Parathyroid adenoma (tissue), 2 donors: ENCODE results near the gene RAD51AP1.

Experiments
- H2AFZ ChIP-seq: fragments of 300-600 bp; sonication (generic); one replicate; pipeline ENCODE4 v1.7.0; 2017; ENCODE audit warnings: antibody characterized with exemption, mild to moderate bottlenecking
- H3K27ac ChIP-seq: fragments of 300-600 bp; sonication (generic); one replicate; pipeline ENCODE4 v1.7.0; 2017
- H3K27me3 ChIP-seq: fragments of 300-600 bp; sonication (generic); one replicate; pipeline ENCODE4 v1.7.0; 2017; ENCODE audit warnings: low read length; ENCODE audit not compliant: control insufficient read depth, insufficient read depth
- H3K36me3 ChIP-seq: fragments of 300-600 bp; sonication (generic); one replicate; pipeline ENCODE4 v1.7.0; 2017; ENCODE audit warnings: low read length; ENCODE audit not compliant: control insufficient read depth, insufficient read depth
- H3K4me1 ChIP-seq: fragments of 300-600 bp; sonication (generic); one replicate; pipeline ENCODE4 v1.7.0; 2017; ENCODE audit warnings: control low read depth
- H3K4me2 ChIP-seq: fragments of 300-600 bp; sonication (generic); one replicate; pipeline ENCODE4 v1.7.0; 2017; ENCODE audit warnings: low read length
- H3K4me3 ChIP-seq: fragments of 300-600 bp; sonication (generic); one replicate; pipeline ENCODE4 v1.7.0; 2017; ENCODE audit warnings: low read depth, low read length
- H3K79me2 ChIP-seq: fragments of 300-600 bp; sonication (generic); one replicate; pipeline ENCODE4 v1.7.0; 2017; ENCODE audit warnings: control low read depth
- H3K9ac ChIP-seq: fragments of 300-600 bp; sonication (generic); one replicate; pipeline ENCODE4 v1.7.0; 2017; ENCODE audit warnings: mild to moderate bottlenecking
- H3K9me3 ChIP-seq: fragments of 300-600 bp; sonication (generic); one replicate; pipeline ENCODE4 v1.7.0; 2017; ENCODE audit warnings: low read length; ENCODE audit not compliant: control insufficient read depth
- TF ChIP-seq, protein P1 (sequence below): fragments of 300-600 bp; sonication (generic); IDR thresholded peaks from one replicate; pipeline ENCODE4 v1.7.0; 2017; ENCODE audit warnings: antibody characterized with exemption, mild to moderate bottlenecking
- donor health status: primary hyperparathyroidism.

RAD51AP1 gene, protein sequence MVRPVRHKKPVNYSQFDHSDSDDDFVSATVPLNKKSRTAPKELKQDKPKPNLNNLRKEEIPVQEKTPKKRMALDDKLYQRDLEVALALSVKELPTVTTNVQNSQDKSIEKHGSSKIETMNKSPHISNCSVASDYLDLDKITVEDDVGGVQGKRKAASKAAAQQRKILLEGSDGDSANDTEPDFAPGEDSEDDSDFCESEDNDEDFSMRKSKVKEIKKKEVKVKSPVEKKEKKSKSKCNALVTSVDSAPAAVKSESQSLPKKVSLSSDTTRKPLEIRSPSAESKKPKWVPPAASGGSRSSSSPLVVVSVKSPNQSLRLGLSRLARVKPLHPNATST

DNA sequence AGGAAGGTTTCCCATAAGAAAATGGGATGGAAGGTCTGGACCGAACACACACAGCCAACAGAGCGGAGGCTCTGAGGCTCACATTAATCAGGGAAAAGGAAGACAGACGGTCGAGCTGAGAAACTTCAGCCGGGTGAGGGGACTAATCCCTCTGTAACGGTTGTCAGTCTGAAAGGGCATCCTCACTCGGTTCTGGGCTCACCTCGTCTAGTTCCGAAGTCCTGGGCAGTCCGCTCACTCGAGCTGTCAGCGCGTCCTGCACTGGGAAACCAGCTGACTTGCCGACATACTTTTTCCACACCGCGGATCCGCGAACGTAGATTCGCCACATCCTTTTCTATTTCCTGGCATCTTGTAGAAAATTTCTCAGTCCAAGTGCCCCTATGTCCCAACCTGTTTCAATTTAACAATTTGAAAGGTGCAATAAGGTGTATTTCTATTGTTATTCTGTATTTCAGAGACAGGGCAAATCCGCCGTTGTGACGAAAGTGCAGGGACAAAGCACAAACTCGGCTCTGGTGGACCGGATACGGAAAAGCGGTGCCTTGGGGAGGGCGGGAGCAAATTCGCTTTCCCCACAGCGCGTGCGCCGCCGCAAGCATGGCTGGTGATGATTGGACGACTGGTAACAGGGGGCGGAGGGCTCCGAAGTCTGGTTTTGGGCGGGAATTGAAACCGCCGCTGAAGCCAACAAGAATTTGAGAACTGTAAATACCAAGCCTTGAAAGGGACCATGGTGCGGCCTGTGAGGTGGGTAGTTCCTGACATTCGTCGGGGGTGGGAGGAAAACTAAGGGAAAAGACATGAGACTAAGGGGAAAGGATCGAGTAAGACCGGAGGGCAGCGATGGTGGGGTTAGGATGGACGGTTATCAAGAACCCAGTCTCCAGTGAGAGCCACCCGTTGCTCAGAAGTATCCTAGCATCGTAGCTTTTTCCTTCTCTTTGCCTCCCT, at the start of gene RAD51AP1:
Gene RAD51AP1 (plus strand): TSS at position 684 of the 954 bp plus-strand sequence. CDS start 50 bp downstream, at position 734.
- TF ChIP-seq, protein P1, sequence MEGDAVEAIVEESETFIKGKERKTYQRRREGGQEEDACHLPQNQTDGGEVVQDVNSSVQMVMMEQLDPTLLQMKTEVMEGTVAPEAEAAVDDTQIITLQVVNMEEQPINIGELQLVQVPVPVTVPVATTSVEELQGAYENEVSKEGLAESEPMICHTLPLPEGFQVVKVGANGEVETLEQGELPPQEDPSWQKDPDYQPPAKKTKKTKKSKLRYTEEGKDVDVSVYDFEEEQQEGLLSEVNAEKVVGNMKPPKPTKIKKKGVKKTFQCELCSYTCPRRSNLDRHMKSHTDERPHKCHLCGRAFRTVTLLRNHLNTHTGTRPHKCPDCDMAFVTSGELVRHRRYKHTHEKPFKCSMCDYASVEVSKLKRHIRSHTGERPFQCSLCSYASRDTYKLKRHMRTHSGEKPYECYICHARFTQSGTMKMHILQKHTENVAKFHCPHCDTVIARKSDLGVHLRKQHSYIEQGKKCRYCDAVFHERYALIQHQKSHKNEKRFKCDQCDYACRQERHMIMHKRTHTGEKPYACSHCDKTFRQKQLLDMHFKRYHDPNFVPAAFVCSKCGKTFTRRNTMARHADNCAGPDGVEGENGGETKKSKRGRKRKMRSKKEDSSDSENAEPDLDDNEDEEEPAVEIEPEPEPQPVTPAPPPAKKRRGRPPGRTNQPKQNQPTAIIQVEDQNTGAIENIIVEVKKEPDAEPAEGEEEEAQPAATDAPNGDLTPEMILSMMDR, result no peak
- Histone ChIP-seq H3K27ac (peak within 1 kb of the TSS; percentile 94), H3K4me1 (peaks cover 3% of the 10 kb centered on the region), H3K36me3 (no peaks in the 10 kb centered on the region), H3K4me2 (peak within 1 kb of the TSS; percentile 97), H3K4me3 (peak within 1 kb of the TSS; percentile 94), H3K79me2 (no peaks in the 10 kb centered on the region), H3K9ac (peak within 1 kb of the TSS; percentile 51), H3K27me3 (no peaks in the 10 kb centered on the region), H3K9me3 (no peaks in the 10 kb centered on the region), H2AFZ (peak within 1 kb of the TSS; percentile 83)

DNA sequence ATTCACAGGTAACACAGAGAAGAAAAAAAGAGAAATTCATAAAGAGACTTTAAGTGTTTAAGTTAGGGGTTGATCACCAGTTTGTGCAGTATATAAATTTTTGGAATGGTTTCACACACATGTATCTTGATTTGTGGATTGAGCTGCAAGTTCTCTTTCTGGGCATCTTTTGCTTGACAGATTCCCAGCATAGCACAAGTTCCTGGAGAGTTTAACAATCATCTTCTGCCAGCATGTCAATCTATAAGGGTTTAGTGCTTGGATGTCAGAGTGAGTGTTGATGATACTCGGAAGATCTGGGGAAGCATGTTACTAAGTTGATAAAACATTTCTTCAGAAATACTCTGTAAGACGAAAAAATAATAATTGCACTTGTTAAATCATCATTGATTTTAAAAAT, 49.1 kb upstream of the RAD51AP1 start:
- H3K4me2 ChIP-seq, result no peak overlapping the region
- H3K27me3 ChIP-seq, result no peaks in the 10 kb centered on the region
- no peaks in the 10 kb centered on the region for H3K9me3 ChIP-seq
- no peaks in the 10 kb centered on the region for H3K36me3 ChIP-seq
- no peaks in the 10 kb centered on the region for H3K79me2 ChIP-seq
- no peak overlapping the region for H2AFZ ChIP-seq
- H3K9ac ChIP-seq, result no peak overlapping the region
- TF ChIP-seq, protein P1, result no peak
- H3K4me3 ChIP-seq, result no peak overlapping the region
- H3K4me1 ChIP-seq, result no peaks in the 10 kb centered on the region
- H3K27ac ChIP-seq, result no peak overlapping the region

DNA sequence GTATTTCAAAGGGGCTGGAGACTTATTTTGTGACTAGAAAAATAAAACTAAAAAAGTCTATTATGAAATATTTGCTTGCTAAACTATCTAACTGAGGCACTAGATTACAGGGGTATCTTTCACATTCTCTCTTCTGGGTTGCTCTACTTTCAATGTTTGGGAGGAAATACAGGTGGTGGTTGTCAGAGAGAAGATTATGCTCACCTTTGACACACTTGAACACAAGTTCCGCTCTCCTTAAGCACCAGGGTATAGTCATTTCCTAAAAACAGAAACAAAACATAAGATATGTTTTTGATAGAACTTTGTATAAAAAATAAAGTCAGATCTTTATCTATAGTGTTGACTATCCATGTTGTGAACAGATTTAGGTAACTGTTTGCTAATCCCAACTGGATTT, 47.7 kb upstream of the RAD51AP1 start:
- Histone ChIP-seq H3K4me3 (no peak overlapping the region), H3K36me3 (no peaks in the 10 kb centered on the region), H3K27ac (no peak overlapping the region), H3K9me3 (no peaks in the 10 kb centered on the region), H3K9ac (no peak overlapping the region), H2AFZ (no peak overlapping the region), H3K4me2 (no peak overlapping the region), H3K27me3 (no peaks in the 10 kb centered on the region), H3K79me2 (no peaks in the 10 kb centered on the region), H3K4me1 (no peaks in the 10 kb centered on the region)
- TF ChIP-seq, protein P1, result no peak

DNA sequence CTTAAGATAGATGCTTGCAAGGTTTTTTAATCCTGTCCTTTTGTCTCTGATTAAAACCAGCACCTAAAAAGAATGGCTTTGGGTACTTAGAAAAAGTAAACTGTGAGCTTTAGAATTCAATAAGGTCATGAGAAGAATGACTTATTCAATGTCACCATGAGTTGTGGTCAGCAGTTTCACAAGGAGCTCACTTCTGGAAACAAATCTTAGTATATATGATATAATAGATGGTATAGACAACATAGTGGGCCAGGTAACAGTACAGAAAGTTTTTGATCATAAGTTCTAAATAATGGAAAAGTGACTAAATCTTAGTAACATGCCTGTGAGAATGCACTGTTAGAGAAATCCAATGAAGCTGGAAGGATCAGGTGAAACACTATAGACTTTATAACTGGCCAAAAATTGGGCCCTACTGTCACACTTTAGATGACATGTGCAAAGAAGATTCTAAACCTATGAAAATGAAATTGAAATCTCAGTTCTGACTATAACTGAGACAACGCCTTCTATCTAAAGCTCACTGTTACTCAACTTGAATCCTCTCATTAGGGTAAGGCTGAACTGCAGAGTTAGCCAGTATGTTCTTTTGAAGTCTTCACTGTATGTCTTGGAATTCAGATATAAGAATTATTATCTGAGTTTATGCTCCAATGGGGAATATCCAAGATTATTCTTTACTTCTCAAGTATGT, 42.4 kb upstream of the RAD51AP1 start:
- H3K4me1 ChIP-seq, result no peaks in the 10 kb centered on the region
- H3K27ac ChIP-seq, result no peak overlapping the region
- no peaks in the 10 kb centered on the region for H3K79me2 ChIP-seq
- H3K4me2 ChIP-seq, result no peak overlapping the region
- TF ChIP-seq, protein P1, result no peak
- H3K9me3 ChIP-seq, result no peaks in the 10 kb centered on the region
- H3K36me3 ChIP-seq, result no peaks in the 10 kb centered on the region
- no peaks in the 10 kb centered on the region for H3K27me3 ChIP-seq
- H2AFZ ChIP-seq, result no peak overlapping the region
- no peak overlapping the region for H3K9ac ChIP-seq
- H3K4me3 ChIP-seq, result no peak overlapping the region
